DMS79 treated with DMSO at 0.1 percent for 48 hours (cell line): ENCODE data around the gene IFRD1.
"Not testable (repeated sequence)": the region's sequence is repeated elsewhere in the genome, so short reads cannot be mapped to it uniquely, and the experiment has no call there.

Experiments
- DNase-seq: peaks from one replicate; lab custom pipeline; 2025; lab: John Stamatoyannopoulos, UW

Gene IFRD1

GRCh38 chr7:112516418-112516817 lies 66.2 kb downstream of the IFRD1 start:
- not testable (repeated sequence) for DNase-seq

GRCh38 chr7:112517487-112517886 lies 67.2 kb downstream of the IFRD1 start:
- no peak for DNase-seq

- DNase-seq = no peak
Measured at GRCh38 chr7:112520787-112521186, 70.5 kb downstream of the IFRD1 start.

- no peak for DNase-seq
Measured at GRCh38 chr7:112521942-112522341, 71.7 kb downstream of the IFRD1 start.

GRCh38 chr7:112523871-112524270 lies 73.6 kb downstream of the IFRD1 start:
- DNase-seq = no peak
